Measurements from ENCODE around the gene CD4.

Gene CD4

DNA sequence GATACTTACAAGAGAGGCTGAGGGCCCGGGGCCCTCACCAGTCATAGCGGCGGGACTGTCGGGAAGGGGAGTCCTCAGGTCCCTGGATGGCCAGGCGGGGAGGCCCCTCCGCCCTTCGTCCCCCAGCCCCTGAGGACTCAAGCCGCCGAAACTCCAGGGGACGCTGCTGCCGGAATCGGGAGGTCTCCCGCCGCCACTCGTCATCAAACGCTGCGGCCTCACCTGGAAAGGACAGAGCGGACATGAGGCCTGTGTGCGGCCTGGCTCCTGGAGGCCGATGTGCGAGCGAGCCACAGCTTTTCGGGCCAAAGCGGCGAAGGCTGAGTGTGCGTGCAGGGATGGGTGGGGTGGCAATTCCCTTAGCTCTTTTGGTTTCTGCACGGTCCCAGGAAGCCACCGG, 40.6 kb upstream of the CD4 start:
- H3K4me3 Mint-ChIP-seq: peak overlapping the region in 2 of 3 experiments; percentile 46 to 62
- H3K27me3 Mint-ChIP-seq (ENCODE audit: low read depth): no peaks in the 10 kb centered on the region
- peaks cover 63% of the 10 kb centered on the region for H3K36me3 Mint-ChIP-seq (ENCODE audit: low read depth)
- no peak overlapping the region for H3K27ac Mint-ChIP-seq
- TF ChIP-seq, protein P1, sequence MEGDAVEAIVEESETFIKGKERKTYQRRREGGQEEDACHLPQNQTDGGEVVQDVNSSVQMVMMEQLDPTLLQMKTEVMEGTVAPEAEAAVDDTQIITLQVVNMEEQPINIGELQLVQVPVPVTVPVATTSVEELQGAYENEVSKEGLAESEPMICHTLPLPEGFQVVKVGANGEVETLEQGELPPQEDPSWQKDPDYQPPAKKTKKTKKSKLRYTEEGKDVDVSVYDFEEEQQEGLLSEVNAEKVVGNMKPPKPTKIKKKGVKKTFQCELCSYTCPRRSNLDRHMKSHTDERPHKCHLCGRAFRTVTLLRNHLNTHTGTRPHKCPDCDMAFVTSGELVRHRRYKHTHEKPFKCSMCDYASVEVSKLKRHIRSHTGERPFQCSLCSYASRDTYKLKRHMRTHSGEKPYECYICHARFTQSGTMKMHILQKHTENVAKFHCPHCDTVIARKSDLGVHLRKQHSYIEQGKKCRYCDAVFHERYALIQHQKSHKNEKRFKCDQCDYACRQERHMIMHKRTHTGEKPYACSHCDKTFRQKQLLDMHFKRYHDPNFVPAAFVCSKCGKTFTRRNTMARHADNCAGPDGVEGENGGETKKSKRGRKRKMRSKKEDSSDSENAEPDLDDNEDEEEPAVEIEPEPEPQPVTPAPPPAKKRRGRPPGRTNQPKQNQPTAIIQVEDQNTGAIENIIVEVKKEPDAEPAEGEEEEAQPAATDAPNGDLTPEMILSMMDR (IDR thresholded peaks at IDR 0.05; ENCODE audit: unreplicated experiment in 3 of 3): no peak
- peaks cover 15% of the 10 kb centered on the region for H3K4me1 Mint-ChIP-seq
- no peaks in the 10 kb centered on the region for H3K9me3 Mint-ChIP-seq

- no peaks in the 10 kb centered on the region for H3K27me3 Mint-ChIP-seq (ENCODE audit: low read depth)
- TF ChIP-seq, protein P1 (IDR thresholded peaks at IDR 0.05; ENCODE audit: unreplicated experiment in 3 of 3): no peak
- H3K9me3 Mint-ChIP-seq: no peaks in the 10 kb centered on the region
- H3K36me3 Mint-ChIP-seq (ENCODE audit: low read depth): peaks cover 56% of the 10 kb centered on the region
- peaks cover 26% of the 10 kb centered on the region for H3K4me1 Mint-ChIP-seq
- peak overlapping the region; percentile 33 to 62 (median 35) for H3K4me3 Mint-ChIP-seq
- no peak overlapping the region for H3K27ac Mint-ChIP-seq
Observed at GRCh38 chr12:6750506-6750905, 38.8 kb upstream of the CD4 start.

DNA sequence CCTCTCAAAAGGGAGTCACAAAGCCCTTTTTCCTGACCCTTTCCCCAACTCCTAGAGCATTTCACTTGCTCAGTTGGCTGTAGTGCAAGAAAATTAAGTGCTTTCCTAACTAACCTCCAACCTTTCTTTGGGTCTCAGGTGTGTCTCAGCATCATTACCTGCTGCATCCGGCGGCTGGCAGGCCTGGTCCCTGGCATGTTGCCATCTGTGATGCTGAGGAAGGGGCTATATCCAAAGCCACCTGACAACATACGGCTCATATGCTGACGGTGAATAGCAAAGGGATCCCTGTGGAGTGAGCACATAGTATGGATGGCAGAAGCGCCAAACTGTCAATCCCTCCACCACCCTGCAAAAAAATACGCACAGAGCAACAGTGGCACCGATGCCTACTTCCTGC, 37.6 kb upstream of the CD4 start:
- Mint-ChIP-seq H3K4me3 (peak overlapping the region; percentile 96 to 99 (median 98)), H3K9me3 (no peaks in the 10 kb centered on the region), H3K36me3 (ENCODE audit: low read depth) (peaks cover 51% of the 10 kb centered on the region), H3K4me1 (peaks cover 26% of the 10 kb centered on the region), H3K27ac (peak overlapping the region; percentile 99), H3K27me3 (ENCODE audit: low read depth) (no peaks in the 10 kb centered on the region)
- TF ChIP-seq, protein P1 (IDR thresholded peaks at IDR 0.05; ENCODE audit: unreplicated experiment in 3 of 3): no peak

GRCh38 chr12:6752167-6752920, 37.0 kb upstream of the CD4 start:
- Mint-ChIP-seq H3K9me3 (no peaks in the 10 kb centered on the region), H3K27me3 (ENCODE audit: low read depth) (no peaks in the 10 kb centered on the region), H3K27ac (peak overlapping the region; percentile 99), H3K4me1 (peaks cover 30% of the 10 kb centered on the region), H3K36me3 (ENCODE audit: low read depth) (peaks cover 47% of the 10 kb centered on the region), H3K4me3 (peak overlapping the region; percentile 96 to 99 (median 98))
- TF ChIP-seq, protein P1 (IDR thresholded peaks at IDR 0.05; ENCODE audit: unreplicated experiment in 3 of 3): peak; percentile 19 to 53 (median 39)

GRCh38 chr12:6752921-6753771, 36.2 kb upstream of the CD4 start, which contains the start of gene MLF2:
Gene MLF2, minus strand, starts transcription at chr12:6753141. Its CDS starts 807 bp downstream, at chr12:6752334.
- Mint-ChIP-seq H3K4me1 (peaks cover 36% of the 10 kb centered on the region), H3K4me3 (peak within 1 kb of the TSS; percentile 96 to 99 (median 98)), H3K27me3 (ENCODE audit: low read depth) (no peaks in the 10 kb centered on the region), H3K9me3 (no peaks in the 10 kb centered on the region), H3K36me3 (ENCODE audit: low read depth) (peaks cover 38% of the 10 kb centered on the region), H3K27ac (peak within 1 kb of the TSS; percentile 99)
- TF ChIP-seq, protein P1 (IDR thresholded peaks at IDR 0.05; ENCODE audit: unreplicated experiment in 3 of 3): peak in 1 of 3 experiments; percentile 96
